ENCODE measurements around the gene ZNF277. TPM values are rescaled to one million over a fixed set of nuclear protein-coding genes. Genes with fewer than 3 reads are reported as not detected.

The ZNF277 gene
- total RNA-seq, 4 donors from 2014 or later, result 18.3 to 25.6 (median 19.5) TPM

- Histone ChIP-seq H3K4me1 (no peaks in the 10 kb centered on the region), H3K4me3 (no peak overlapping the region), H3K27ac (no peak overlapping the region), H3K36me3 (no peaks in the 10 kb centered on the region), H3K9me3 (no peaks in the 10 kb centered on the region), H3K27me3 (no peaks in the 10 kb centered on the region)
- DNase-seq, result no peak
- no peak for TF ChIP-seq POLR2A (IDR thresholded peaks at IDR 0.05)
- no peak for TF ChIP-seq CTCF (IDR thresholded peaks at IDR 0.05)
Measured at GRCh38 chr7:112271162-112271561, 64.7 kb downstream of the ZNF277 start.

- TF ChIP-seq POLR2A (IDR thresholded peaks at IDR 0.05), result no peak
- no peak for TF ChIP-seq CTCF (IDR thresholded peaks at IDR 0.05)
Measured at GRCh38 chr7:112272921-112273561, 66.5 kb downstream of the ZNF277 start.

GRCh38 chr7:112279042-112279441 is 72.5 kb downstream of the ZNF277 start:
- no peak for DNase-seq
- Histone ChIP-seq H3K4me1 (no peaks in the 10 kb centered on the region), H3K36me3 (no peaks in the 10 kb centered on the region), H3K27me3 (no peaks in the 10 kb centered on the region), H3K4me3 (no peak overlapping the region), H3K27ac (no peak overlapping the region), H3K9me3 (no peaks in the 10 kb centered on the region)
- TF ChIP-seq POLR2A (IDR thresholded peaks at IDR 0.05) (no peak), CTCF (IDR thresholded peaks at IDR 0.05) (no peak)

More at GRCh38 chr7:112272921-112273561, 66.5 kb downstream of the ZNF277 start:
- Histone ChIP-seq H3K4me3 (no peak overlapping the region), H3K9me3 (no peaks in the 10 kb centered on the region), H3K4me1 (no peaks in the 10 kb centered on the region), H3K36me3 (no peaks in the 10 kb centered on the region), H3K27ac (no peak overlapping the region), H3K27me3 (no peaks in the 10 kb centered on the region)
- no peak for DNase-seq

- Histone ChIP-seq H3K4me1 (no peaks in the 10 kb centered on the region), H3K9me3 (no peaks in the 10 kb centered on the region), H3K27ac (no peak overlapping the region), H3K4me3 (no peak overlapping the region), H3K27me3 (no peaks in the 10 kb centered on the region), H3K36me3 (no peaks in the 10 kb centered on the region)
- DNase-seq, result no peak
- TF ChIP-seq CTCF (IDR thresholded peaks at IDR 0.05) (no peak), POLR2A (IDR thresholded peaks at IDR 0.05) (no peak)
Measured at GRCh38 chr7:112280267-112280666, 73.8 kb downstream of the ZNF277 start.

GRCh38 chr7:112282476-112283188 is 76.1 kb downstream of the ZNF277 start:
- H3K9me3 ChIP-seq, result no peaks in the 10 kb centered on the region
- no peaks in the 10 kb centered on the region for H3K4me1 ChIP-seq
- no peak overlapping the region for H3K27ac ChIP-seq
- no peaks in the 10 kb centered on the region for H3K27me3 ChIP-seq
- H3K36me3 ChIP-seq, result no peaks in the 10 kb centered on the region
- DNase-seq, result no peak
- no peak overlapping the region for H3K4me3 ChIP-seq
- no peak for TF ChIP-seq POLR2A (IDR thresholded peaks at IDR 0.05)
- TF ChIP-seq CTCF (IDR thresholded peaks at IDR 0.05), result no peak
